Esophagus squamous epithelium (tissue), 5 donors: Measurements from ENCODE around the gene RNU1-2. TPM values are rescaled to one million over a fixed set of nuclear protein-coding genes. Genes with fewer than 3 reads are reported as not detected.
"Not testable (repeated sequence)": the region's sequence is repeated elsewhere in the genome, so short reads cannot be mapped to it uniquely, and the experiment has no call there.

Experiments used
- DNase-seq: peaks from one replicate; lab custom pipeline; 2025; lab: John Stamatoyannopoulos, UW
- H3K27ac ChIP-seq, 4 donors: fragments of 200-600 bp; sonication (generic); one replicate each; pipeline ENCODE4 v1.5.1; 2016 to 2019; ENCODE audit warnings: mild to moderate bottlenecking in 1 of 4
- H3K27me3 ChIP-seq, 4 donors: fragments of 200-600 bp; sonication (generic); 1 replicate in 3 of 4; 2 replicates in 1 of 4; pipeline versions ENCODE4 v1.5.1 to v1.6.0; 2017 to 2021; ENCODE audit warnings: antibody characterized with exemption in 1 of 4
- H3K36me3 ChIP-seq, 3 donors: fragments of 200-600 bp; sonication (generic); one replicate each; pipeline ENCODE4 v1.5.1; 2016 to 2019
- H3K4me1 ChIP-seq, 3 donors: fragments of 200-600 bp; sonication (generic); one replicate each; pipeline ENCODE4 v1.5.1; 2017 to 2019
- H3K4me3 ChIP-seq, 4 donors: fragments of 200-600 bp; sonication (generic); 1 replicate in 3 of 4; 2 replicates in 1 of 4; pipeline ENCODE4 v1.5.1; 2016 to 2019; ENCODE audit warnings: mild to moderate bottlenecking in 2 of 4, moderate library complexity in 1 of 4
- H3K9me3 ChIP-seq, 3 donors: fragments of 200-600 bp; sonication (generic); one replicate each; pipeline ENCODE4 v1.5.1; 2016 to 2019
- POLR2A ChIP-seq, 4 donors: fragments of 450-650 bp; IDR thresholded peaks; one replicate each; pipeline ENCODE4 v1.6.1; 2017; ENCODE audit warnings: antibody characterized with exemption in 4 of 4, mild to moderate bottlenecking in 4 of 4, moderate library complexity in 3 of 4
- WGBS, 2 donors: methylation state at CpG; one replicate each; pipeline ENCODE4 v1.1.5; 2018; 5-methylcytosine and 5-hydroxymethylcytosine counted together
- intact Hi-C: fragments of 100-400 bp; cut with DNase I; formaldehyde crosslinking; loops from one replicate; pipeline ENCODE4 v1.15.0; 2022
- total RNA-seq, 4 donors: library from RNA; depleted of rRNA; stranded (reverse); fragments of >200 nt; gene quantifications; one replicate each; pipeline ENCODE4 v1.1.0, GENCODE V29; 2016
- TF ChIP-seq, protein P1 (sequence below), 6 experiments: fragments of 450-650 bp in 4 of 6; fragments of 200-600 bp in 2 of 6; sonication (generic) in 2 of 6; IDR thresholded peaks; one replicate each; pipeline ENCODE4 v1.5.1; 2016 to 2019; ENCODE audit warnings: antibody characterized with exemption in 6 of 6, mild to moderate bottlenecking in 4 of 6, moderate library complexity in 4 of 6
- donor health status: DM: yes; HTN: yes; CAD: no.

The RNU1-2 gene
- total RNA-seq, 4 donors from 2014 or later = under 0.01 TPM

DNA sequence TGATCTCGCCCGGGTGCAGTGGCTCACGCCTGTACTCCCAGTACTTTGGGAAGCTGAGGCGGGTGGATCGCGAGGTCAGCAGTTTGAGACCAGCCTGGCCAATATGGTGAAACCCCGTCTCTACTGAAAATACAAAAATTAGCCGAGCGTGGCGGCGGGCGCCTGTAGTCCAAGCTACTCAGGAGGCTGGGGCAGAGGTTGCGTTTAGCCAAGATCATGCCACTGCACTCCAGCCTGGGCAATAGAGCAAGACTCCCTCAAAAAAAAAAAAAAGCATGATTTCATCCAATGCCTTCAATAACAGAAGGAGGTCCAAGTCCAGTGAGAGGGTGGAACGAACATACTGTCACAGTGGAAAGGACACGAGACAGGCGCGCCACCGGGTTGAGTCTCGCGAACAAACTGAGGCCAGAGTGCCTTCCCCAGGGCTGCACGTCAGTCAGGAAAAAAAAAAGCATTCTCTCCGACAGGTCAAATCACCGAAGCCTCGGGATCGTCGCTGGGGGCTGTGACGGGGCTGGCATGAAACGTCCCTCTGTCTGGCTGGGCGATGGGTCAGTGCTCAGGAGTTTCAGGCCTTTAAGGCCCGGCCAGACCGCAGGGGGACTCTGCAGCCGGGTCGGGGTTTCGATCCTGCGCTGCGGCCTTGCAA is 17.5 kb downstream of the RNU1-2 start:
- Histone ChIP-seq H3K36me3 (no peaks in the 10 kb centered on the region), H3K4me3 (peak overlapping the region; percentile 62 to 93 (median 85)), H3K27ac (peak overlapping the region; percentile 83 to 88 (median 86)), H3K4me1 (peaks cover 16 to 41% (median 17%) of the 10 kb centered on the region in 3 donors), H3K9me3 (no peaks in the 10 kb centered on the region), H3K27me3 (no peaks in the 10 kb centered on the region)
- 49 to 56% methylated on average over 31 to 36 of the region's 36 CpGs for WGBS, 2 donors
- TF ChIP-seq, protein P1, sequence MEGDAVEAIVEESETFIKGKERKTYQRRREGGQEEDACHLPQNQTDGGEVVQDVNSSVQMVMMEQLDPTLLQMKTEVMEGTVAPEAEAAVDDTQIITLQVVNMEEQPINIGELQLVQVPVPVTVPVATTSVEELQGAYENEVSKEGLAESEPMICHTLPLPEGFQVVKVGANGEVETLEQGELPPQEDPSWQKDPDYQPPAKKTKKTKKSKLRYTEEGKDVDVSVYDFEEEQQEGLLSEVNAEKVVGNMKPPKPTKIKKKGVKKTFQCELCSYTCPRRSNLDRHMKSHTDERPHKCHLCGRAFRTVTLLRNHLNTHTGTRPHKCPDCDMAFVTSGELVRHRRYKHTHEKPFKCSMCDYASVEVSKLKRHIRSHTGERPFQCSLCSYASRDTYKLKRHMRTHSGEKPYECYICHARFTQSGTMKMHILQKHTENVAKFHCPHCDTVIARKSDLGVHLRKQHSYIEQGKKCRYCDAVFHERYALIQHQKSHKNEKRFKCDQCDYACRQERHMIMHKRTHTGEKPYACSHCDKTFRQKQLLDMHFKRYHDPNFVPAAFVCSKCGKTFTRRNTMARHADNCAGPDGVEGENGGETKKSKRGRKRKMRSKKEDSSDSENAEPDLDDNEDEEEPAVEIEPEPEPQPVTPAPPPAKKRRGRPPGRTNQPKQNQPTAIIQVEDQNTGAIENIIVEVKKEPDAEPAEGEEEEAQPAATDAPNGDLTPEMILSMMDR (IDR thresholded peaks at IDR 0.05) = no peak
- no peak for TF ChIP-seq POLR2A (IDR thresholded peaks at IDR 0.05)
- intact Hi-C loops = no loop called here
- no peak for DNase-seq

DNA sequence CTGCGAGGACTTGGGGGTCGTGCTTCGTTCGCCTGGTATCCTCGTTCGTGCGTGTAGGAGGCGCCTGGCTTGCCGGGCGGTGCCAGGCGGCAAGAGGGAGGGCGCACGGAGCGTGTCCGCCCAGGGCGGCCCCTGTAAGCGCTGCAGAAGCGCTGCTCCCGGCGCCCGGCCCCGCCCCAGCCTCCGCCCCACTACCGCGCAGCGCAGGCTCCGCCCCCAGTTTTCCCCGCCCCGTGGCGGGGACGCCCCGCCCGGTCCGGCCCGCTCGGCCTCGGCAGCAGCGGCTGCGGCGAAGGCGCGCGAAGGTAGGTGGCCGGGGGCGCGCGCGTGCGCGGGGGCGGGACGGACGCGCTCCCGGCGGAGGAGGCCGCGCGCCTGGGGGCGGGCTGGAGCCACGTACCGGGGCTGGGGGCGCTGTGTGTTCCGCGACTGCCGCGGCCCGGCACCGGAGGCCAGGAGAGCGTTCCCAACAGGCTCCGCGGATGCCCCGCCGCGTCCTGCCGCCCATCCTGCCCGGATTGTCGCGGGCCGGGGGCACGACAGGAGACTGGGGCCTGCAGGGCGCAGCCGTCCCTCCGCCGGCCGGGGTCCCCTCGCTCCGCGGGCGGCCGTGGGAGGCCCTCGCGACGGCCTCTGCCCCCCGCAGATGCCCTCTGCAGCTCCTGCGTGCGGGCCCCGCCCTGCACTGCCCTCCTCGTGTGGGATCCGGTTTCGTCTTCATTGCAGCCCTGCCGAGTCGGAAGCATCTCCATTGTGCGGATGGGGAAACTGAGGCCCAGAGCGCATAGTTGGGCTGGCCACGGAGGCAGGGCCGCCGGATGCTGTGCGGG is 18.3 kb downstream of the RNU1-2 start:
- DNase-seq = peak; percentile 78
- intact Hi-C loops = no loop called here
- Histone ChIP-seq H3K4me3 (peak overlapping the region; percentile 62 to 93 (median 85)), H3K27me3 (no peaks in the 10 kb centered on the region), H3K4me1 (peaks cover 16 to 41% (median 17%) of the 10 kb centered on the region in 3 donors), H3K27ac (peak overlapping the region; percentile 84 to 88 (median 86)), H3K36me3 (no peaks in the 10 kb centered on the region), H3K9me3 (no peaks in the 10 kb centered on the region)
- WGBS, 2 donors = 0 to 2% methylated on average over 5 to 35 of the region's 109 CpGs
- peak in 3 of 4 donors; percentile 2 to 89 (median 83) for TF ChIP-seq POLR2A (IDR thresholded peaks at IDR 0.05)
- TF ChIP-seq, protein P1 (IDR thresholded peaks at IDR 0.05) = peak in 3 of 6 experiments; percentile 5 to 21 (median 6)

DNA sequence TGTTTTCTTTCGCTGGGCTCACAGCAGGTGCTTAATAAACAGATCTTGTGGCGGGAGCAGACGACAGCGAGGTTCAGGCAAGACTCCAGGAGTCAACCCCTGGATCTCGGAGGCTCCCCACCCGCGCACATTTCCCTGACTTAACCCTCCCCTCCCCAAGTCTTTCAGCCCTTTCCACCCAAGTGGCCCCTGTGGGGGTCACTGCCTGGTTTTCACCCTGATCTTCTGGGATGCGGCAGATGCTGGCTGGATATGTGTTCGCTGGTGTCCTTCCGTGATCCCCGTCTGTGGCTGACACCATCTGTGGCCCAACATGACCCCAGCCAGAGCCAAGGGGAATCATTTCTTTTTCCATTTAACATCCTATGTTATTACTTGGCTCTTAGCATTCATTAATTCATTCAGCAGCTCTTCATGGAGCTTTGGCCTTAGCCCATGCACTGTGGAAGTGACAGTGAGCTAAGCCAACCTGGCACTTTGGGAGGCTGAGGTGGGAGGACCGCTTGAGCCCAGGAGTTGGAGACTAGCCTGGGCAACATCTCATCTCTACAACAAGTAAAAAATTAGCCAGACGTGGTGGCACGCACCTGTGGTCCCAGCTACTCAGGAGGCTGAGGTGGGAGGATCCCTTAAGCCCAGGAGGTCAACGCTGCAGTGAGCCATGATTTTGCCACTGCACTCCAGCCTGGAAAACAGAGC is 19.3 kb downstream of the RNU1-2 start:
- H3K4me1 ChIP-seq = peaks cover 16 to 41% (median 17%) of the 10 kb centered on the region in 3 donors
- 43 to 47% methylated on average over 15 of the region's 15 CpGs for WGBS, 2 donors
- H3K9me3 ChIP-seq, H3K36me3 ChIP-seq, DNase-seq, H3K27me3 ChIP-seq, intact Hi-C loops: not testable (repeated sequence)
- H3K27ac ChIP-seq = peak overlapping the region in 3 of 4 donors; percentile 85 to 88 (median 87)
- H3K4me3 ChIP-seq = peak overlapping the region; percentile 62 to 93 (median 85)

DNA sequence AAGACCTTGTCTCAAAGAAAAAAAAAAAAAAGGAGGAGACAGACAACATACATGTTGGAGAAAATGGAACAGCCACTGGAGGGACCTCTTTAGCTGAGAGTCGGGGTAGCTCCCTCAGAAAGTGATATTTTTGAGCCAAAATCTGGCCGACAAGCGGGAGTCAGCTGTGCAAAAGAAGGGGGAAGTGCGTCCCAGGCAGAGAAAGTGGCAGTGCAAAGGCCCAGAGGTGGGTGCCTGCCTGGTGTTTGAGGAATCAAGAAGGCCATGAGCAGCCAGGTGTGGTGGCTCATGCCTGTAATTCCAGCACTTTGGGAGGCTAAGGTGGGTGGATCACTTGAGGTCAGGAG is 19.8 kb downstream of the RNU1-2 start:
- peaks cover 16 to 41% (median 17%) of the 10 kb centered on the region in 3 donors for H3K4me1 ChIP-seq
- DNase-seq = no peak
- H3K4me3 ChIP-seq = no peak overlapping the region
- 61 to 77% methylated on average over 4 of the region's 4 CpGs for WGBS, 2 donors
- no peak for TF ChIP-seq POLR2A (IDR thresholded peaks at IDR 0.05)
- TF ChIP-seq, protein P1 (IDR thresholded peaks at IDR 0.05) = peak in 1 of 6 experiments; percentile 10
- H3K27ac ChIP-seq = no peak overlapping the region
- H3K27me3 ChIP-seq = no peaks in the 10 kb centered on the region
- H3K36me3 ChIP-seq = no peaks in the 10 kb centered on the region
- intact Hi-C loops = no loop called here
- no peaks in the 10 kb centered on the region for H3K9me3 ChIP-seq

DNA sequence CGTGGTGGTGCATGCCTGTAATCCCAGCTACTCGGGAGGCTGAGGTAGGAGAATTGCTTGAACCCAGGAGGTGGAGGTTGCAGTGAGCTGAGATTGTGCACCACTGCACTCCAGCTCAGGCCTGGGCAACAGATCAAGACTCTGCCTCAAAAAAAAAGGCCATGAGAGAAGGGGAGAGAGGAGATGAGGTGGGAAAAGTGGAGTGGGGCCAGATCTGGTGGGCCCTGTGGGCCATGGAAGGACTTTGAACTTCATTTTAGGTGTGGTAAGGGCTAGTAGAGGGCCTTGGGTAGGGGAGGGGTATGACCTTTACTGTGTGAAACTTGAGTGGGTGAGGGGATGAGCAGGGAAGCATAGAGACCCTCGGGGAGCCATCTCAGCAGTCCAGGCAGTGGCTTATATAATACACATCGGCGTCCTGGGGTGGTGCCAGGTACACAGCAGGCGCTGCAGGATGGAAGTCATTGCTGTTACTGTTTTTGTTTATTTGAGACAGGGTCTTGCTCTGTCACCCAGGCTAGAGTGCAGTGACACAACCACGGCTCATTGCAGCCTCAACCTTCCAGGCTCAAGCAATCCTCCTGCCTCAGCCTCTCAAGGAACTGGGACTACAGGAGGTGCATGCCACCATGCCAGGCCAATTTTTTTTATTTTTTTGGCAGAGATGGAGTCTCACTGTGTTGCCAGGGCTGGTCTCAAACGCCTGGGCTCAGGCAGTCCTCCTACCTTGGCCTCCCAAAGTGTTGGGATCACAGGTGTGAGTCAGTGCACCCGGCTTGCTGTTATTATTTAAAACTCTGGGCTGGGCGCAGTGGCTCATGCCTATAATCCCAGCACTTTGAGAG is 20.5 kb downstream of the RNU1-2 start:
- H3K27ac ChIP-seq, H3K4me3 ChIP-seq, H3K27me3 ChIP-seq, H3K9me3 ChIP-seq, DNase-seq, H3K36me3 ChIP-seq, intact Hi-C loops: not testable (repeated sequence)
- WGBS, 2 donors = 67 to 70% methylated on average over 9 to 10 of the region's 10 CpGs
- H3K4me1 ChIP-seq = peaks cover 17 to 44% (median 19%) of the 10 kb centered on the region in 3 donors
